ENCODE results near the gene UBE2F.

DNA sequence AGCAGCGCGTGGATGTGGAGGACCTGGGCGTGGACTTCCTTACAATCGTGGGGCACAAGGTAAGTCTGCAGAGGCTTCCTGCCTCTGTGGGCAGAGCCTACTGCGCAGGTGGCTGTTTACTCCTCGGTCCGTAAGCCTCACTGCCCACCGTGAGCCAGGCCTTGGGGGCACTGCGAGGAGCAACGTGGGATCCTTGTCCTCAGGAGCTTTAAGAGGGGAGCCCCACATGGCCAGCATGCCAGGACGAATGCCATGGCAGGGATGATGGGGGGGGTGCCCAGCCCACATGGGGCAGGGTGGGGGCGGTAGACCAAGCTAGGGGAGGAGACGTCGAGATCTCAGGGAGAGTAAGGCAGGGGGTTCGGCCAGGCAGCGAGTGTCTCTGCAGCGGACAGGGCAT is 115.3 kb downstream of the UBE2F start:
- TF ChIP-seq CTCF (IDR thresholded peaks at IDR 0.05) = no peak
- no peak for TF ChIP-seq POLR2A (IDR thresholded peaks at IDR 0.05)

Data from uterus (tissue), 2 donors.